Measurements from ENCODE around the gene GABRA4.

The GABRA4 gene

DNA sequence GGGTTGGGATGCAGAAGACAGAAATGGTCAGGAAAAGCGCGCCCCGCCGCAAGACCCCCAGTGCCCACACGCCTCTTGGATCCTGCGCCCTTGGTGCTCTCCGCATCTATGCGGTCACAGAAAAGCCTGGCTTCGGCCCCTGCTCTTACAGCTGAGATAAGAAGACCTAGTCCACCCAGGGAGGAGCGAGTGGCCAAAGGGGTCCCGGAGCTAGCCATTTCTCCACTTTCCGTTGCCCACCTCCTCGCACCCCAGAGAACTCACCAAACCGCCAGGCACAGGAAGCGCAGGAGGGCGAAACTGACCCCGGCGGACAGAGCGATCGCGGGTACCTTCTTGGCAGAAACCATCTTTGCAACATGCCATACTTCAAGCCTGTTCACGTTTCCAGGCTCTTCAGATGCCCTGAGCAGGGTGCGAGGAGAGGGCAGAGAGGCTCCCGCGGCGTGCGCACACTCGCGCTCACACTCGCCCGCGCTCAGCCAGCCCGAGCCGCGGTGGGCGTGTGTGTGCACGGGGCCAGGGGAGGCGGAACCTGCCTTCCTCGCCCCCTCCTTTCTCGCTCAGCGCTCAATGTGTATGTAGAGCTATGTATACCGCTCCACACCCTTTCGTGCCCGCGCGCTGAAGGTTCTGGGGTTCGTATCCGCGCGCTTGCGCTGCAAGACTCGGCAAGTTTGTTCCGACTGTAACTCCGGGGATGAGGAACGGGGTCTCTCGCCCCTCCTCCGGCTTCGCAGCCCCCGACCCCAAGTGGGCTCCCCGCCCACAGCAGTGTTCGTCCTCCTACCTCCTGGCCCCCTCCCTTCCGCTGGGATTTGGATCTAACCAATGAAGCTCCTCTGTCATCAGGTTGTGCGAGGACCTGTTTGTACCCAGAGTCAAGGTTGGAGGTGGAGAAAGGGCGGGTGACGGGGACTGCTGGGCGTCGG lies at the start of gene GABRA4:
TSS of gene GABRA4 (minus strand) at position 507 of the 932 bp plus-strand sequence. CDS start at position 350, 157 bp downstream.
- peak in 37 of 56 donors; percentile 4 to 60 (median 25) for DNase-seq

DNA sequence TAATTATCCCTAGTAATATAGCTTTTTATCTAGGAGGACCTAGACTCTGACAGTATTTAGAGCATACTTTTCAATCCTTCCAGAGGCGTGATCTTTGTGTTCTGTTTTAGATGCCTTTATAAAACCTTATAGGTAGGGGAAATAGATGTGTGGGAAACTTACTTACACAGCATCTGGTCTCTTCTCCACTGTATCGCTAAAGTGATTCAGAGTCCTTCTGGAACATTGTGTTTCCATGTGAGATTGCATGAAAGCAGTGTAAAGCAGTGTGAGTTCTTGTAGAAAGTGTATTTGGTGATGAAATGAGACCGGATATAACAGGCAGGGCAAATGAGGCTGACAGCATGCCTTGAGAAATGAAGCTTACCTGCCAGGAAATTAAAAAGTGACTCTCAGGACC lies 47.4 kb upstream of the GABRA4 start:
- no peak for DNase-seq

DNA sequence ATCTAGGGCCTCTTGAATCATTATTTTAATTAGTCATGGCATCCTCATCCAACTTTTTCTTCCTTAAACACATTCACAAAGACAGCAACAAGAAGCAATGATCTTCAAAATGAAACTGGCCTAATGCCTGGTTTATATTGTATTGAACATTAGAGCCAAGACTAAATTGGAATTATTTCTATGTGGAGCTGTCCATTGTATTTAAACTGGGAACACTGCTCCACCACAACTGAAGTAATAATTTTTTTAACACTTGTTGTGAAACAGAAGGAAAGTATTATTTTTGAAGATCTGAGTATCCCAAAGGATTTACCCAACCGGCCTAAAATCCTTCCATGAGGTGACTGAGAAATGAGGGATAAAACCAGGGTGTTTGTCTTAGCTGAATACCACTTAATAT lies 44.9 kb upstream of the GABRA4 start:
- DNase-seq, result no peak

DNA sequence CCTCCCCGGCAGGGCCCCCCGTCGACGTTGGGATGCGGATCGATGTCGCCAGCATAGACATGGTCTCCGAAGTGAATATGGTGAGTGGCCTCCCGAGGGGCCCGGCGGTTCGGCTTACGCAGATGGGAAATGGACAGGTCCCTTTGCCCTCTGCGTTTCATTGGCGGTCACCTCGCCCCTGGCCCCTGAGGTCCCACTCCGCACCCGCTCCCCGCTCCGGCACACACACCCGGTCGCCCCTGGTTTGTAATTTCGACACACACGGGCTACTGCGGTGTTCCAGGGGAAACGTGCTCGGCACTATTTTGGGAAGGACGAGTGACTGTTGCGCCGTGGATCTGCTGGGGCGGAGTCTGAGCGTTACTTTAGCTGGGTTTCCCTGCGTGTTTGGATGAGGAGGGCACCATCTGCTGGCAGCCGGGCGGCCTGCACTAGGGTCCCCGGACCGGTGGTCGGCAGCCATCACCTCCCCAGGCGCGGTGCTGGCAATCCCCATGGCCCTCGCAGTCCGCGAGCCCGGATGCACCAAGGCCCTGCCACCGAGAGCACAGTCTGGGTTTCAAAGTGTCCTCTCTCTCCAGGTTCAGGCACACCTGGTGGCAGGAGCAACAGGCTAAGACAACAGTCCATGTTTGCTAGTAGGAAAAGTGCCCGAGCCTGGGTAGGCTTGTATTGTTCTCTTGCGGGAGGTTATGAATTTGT lies 39.2 kb upstream of the GABRA4 start:
- DNase-seq, result peak; percentile 3 to 82 (median 64)

DNA sequence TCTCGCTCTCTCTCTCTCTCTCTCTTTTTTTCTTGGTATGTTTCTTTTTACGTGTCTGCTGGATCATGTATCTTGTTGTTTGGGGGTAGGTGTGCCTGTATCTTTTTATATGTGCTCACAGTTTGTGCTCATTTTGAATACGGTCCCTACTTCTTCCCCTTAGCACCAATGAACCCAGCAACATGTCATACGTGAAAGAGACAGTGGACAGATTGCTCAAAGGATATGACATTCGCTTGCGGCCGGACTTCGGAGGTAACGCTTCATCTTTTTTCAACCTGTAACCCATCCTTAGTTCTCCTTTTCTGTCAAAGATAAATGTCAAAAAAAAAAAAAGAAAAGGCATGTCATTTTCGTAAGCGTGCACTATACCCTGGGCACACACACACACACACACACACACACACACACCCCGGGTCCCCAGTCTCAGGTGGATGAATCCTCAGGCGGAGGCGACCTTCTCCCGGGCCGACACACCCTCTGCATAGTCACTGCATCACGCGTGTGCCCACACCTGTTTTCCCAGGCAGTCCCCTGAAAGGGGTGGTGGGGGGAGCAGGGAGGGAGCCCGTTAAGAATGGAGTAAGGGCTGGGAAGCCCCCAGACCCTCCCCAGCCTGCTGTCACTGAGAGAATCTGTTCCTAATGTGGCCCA lies 38.5 kb upstream of the GABRA4 start:
- DNase-seq, result peak in 14 of 56 donors; percentile 0 to 57 (median 34)

DNA sequence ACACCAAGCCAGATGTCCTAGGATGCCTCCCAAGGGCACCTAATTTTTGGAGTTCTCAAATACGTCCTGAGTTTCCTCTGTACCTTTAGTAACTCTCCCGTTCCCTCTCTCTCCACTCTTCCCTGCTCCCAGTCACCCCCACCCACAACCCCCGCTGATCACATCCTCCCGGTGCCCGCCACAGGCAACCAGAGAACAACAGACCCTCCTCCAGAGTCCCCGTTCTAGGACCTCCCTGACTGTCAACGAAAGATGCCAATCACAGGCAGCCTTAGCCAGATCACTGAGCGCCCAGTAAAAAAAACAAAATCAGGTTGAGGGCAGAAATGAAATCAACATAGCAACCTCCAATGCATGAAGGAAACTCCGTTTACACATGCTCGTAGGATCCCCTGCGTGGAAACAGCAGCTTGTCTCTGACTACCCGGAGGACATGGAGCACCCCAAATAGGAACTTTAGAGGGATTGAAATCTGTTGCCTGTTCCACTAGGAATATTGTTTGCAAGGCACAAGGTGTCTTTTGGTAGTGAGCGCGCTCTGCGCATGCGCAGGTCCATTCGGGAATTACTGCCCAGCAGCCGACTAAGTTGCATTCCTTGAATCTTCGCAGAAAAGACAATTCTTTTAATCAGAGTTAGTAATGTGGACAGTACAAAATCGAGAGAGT lies 37.8 kb upstream of the GABRA4 start, which contains the start of gene GABRB1:
TSS of gene GABRB1 (plus strand) at position 557 of the 668 bp plus-strand sequence.
- peak in 55 of 56 donors; percentile 8 to 82 (median 53) for DNase-seq

DNA sequence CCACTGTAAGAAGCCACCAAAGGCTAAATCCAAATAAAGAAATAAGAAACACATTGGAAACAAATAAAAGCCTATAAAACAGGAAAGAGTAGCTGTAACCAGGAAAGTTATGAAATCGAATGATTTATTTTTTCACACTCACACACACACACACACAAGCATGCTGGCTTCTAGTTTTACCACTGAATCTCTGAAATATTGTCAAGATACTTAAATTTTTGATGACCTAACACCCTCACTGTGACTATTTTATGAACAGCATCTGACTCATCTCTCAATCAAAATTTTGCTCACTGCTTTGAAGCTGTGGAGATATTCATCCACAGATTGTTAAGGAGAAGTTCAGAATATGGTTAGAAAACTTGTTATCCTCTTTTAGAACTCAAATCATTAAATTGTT lies 24.1 kb upstream of the GABRA4 start:
- DNase-seq, result no peak

DNA sequence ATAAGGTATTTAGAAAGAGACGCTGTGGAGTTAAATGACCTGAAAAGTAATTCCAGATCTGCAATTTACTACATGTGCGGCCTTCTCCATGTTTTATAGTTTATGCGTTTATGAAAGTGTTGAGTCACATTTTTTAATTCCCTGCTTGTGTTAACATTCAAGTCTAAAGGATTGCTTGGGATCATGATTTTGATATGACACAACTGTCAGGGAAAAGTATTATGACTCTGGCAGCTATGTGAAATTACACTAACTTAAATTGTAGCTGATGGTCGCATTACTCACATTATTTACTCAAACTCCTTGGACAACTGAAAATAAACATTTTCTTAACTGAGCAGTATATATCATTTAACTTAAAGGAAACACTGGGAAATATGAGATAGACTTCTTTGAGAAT lies 23.7 kb upstream of the GABRA4 start:
- no peak for DNase-seq

DNA sequence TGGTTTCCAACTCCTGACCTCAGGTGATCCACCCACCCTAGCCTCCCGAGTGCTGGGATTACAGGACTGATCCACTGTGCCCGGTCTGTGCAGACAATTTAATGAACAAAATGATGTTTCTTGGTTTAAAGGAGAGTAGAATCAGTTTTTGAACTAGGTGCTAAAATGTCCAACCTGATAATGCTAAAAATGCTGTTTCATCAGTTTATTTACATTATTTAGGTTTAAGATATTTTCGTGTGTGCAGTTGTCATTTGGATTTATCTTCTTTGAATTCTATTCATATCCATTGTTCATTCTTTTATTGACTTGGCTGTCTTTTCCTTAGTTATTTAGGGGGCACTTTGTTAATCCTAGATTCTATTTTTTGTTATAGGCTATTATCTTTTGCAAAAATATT lies 20.0 kb upstream of the GABRA4 start:
- no peak for DNase-seq

DNA sequence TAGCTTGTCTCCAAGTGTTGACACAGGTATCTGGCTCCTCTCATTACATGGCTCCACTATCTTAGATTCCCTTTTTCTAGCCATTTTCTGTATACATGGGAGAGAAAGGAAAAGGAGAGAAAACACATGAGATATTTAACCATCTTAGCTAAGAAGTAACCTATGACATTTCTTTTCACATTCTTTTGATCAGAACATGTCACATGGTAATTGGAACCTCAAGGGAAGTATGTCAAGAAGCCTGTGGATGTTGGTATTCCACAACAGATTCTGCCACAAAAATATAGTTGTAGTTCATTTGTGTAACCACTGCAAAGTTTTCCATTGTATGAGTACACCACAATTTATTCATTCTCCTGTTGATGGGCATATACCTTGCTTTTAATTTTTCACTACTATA lies 19.3 kb upstream of the GABRA4 start:
- DNase-seq, result no peak

DNA sequence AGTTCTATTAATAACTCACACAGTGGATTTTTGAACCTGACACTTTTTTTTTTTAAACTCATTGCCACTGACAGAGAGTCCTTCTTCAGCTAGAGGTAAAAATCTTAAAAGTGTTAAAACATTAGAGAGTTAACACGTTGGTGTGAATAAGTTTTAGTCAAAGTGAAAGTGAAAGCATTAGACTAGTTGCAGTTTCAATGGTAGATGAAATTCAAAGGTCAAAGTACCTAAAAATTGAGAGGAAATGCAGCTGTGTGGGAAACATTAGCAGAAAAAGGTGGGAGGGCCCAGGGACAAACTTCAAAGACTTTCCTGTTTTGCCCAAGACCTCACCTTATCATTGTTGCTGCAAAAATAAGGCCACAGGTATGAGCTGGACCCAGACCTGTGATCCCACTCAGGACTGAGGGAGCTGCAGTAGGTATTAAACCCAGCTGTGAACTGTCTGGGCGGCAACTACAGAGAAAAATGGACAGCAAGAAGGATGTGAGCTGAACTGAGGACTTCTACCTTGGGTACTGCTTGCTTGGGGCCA lies 17.6 kb upstream of the GABRA4 start:
- DNase-seq, result no peak

DNA sequence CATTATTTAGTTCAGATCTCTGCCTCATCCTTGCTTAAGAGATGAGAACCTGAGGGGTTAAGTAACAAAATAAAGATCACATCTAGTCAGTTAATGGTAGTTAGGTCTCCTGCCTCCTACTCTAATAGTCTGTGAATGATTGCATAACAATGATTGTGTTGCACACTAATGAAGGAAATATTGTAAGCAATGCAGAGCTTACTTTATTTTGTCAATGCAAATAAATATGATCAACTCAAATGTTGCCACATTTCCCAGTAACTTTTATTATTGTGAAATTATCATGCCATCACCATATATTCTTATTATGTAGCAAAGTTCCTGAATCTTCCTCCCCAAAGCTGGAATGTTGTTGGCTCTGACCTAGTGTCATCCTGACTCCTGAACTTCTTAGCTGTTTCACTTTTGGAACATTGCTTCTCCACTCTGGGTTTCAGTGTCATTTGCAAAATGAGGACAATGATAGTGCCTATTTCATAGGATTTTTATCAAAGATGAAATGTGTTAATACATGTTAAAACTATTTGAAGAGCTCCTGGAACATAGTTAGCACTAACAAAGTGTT lies 17.0 kb upstream of the GABRA4 start:
- no peak for DNase-seq

DNA sequence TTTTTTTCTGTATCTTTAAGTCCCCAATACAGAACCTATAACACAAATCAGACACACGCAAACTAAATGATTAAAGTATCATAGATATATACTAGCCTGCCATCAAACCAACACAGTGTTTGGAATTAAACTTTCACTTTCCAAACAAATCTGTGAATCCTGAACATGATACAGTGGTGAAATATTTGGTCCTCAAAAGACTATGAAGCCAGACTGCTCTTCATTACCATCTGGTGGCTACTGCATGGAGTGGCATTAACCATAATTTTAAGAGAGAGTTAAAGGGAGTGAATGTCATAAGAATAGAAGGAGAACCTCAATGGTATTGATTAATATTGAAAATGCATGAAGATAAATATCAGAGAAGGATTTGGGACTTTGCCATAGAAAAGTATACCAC lies 9.2 kb upstream of the GABRA4 start:
- DNase-seq, result no peak

DNA sequence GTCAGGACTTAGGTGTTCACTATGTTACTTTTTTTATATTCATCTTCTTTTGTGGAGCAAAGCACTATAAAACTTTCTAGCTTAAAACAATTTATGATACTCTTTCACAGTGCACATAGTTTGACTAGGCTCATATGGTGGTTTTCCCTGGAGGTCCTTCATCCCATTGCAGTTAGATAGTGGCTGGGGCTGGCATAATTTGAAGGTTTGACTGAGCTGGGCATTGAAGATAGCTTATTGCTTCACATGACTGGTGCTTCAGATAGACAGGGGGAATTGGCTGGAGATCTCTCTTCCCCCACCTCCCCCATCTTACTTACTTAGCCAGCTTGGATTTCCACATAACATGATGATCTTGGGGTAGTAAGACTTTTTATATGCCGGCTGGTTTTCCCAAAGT lies 7.0 kb upstream of the GABRA4 start:
- DNase-seq, result no peak

DNA sequence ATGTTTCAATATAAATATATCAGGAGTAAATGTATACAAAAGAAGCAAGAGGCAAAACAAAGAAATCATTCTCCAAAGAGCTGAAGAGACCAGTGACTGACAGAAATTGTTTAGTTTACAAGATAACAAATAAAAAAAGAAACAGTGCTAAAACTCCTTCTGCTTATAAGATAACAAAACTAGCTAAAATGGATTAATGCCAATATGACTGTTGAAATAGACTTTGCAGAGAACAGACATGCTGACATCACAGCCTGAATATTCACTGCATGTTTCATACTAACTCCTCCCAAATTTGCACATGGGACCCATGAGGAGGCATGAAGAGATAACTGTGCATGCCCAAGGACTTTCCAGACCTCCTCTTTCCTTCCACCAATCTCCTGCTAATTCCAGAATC lies 6.2 kb upstream of the GABRA4 start:
- DNase-seq, result no peak

DNA sequence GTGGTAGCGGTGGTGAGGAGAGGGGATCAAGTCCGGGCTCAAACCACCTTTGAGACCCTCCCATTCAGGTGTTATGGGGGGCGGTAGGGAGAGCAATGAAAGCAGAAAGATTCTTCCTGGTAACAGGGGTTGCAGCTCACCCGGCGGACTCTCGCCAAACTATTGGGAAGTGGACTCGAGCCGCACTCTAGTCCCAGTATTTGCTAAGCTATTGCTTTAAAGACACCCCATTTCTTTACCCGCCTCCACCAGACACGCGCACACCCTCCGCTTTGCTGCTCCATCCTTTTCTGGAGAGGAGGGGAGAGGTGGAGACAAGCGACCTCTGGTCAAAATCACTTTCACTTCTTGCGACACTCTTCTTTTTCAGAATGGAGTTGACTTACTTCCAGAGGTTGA lies 625 bp upstream of the GABRA4 start:
- peak in 9 of 56 donors; percentile 0 to 42 (median 9) for DNase-seq

DNA sequence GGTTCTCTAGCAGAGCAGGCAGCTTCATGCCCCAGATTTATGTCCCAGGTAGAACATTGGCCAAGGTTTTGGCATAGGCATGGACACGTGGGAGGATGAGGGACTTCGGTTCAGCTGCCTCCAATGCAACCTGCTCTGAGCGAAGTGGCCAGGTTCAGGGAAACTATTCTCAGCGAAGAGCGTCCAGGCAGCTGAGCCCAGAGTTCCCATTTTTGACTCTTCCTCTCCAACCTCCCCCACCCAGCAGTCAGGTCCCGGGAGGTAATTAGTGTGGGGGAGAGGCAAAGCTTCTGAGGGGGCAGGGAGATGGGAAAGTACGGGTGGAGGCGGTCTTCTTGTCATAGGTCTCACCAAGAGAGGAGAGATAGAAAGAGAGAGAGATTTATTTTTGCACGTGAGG lies 1.0 kb downstream of the GABRA4 start:
- peak in 1 of 56 donors; percentile 27 for DNase-seq

DNA sequence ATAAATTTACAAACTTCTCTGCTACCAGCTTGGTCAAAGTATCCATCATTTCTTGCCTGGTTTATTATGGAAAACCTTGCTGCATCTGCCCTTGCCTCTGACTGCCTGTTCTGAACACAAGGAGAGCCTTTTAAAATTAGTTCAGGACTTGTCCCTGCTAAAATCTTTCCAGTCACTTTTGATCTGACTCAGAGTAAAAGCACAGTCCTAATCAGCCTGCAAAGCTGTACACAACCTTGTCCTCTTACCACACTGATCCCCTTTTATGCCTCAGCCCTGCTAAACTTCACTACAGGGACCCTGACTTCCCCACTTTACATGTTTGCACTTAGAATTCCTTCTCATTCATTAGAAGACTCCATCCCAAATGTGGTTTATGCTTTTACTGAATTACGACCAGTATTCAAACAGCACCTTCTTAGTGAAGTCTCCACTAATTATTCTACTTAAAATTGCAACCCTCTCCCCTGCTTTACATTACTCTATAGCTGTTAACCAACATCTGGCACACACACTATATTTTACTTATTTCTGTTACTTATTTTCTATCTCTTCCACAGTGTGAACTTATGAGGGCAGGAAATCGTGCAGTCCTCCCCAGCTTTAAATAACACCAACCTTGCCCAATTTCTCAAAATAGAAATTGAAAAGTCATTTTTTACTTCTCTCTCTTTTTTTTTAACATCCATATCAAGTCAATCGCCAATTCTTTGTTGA lies 6.3 kb downstream of the GABRA4 start:
- no peak for DNase-seq

DNA sequence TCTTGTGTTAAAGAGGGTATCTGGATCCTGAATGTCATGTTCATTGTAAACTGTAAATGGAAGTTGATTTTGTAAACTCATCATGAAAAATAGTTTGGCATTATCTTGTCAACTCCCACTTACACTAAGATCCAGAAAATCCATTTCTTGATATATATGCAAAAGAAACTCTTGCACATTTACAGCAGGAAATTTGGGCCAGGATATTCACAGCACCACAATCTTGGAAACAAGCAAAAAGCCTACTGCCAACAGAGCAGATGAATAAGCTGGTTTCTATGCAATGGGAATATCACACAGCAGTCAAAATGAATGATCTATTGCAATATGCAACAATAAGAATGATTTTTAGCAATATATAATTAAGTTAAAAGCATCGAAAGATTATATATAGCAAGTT lies 8.6 kb downstream of the GABRA4 start:
- no peak for DNase-seq

DNA sequence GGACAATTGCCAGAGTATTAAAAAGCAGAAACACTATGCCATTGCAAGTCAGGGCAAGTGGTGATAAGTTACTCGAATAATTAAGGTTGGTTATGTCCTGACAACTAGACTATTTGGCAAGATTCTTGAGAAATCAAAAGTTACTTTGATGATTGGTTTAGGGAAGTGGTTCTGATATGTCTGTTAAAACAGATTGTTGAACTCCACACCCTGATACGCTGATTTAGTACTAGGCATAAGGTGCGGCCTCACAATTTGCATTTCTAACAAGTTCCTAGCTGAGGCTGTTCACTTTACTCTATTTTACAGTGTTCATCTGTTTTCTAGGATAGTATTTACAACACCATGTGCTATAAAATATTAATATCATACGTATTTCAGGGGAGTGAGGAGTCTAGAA lies 12.5 kb downstream of the GABRA4 start:
- DNase-seq, result no peak
